HG03457 (cell line): ENCODE measurements around the gene PAFAH1B2.
"Not testable (repeated sequence)": the region's sequence is repeated elsewhere in the genome, so short reads cannot be mapped to it uniquely, and the experiment has no call there.

ENCODE experiments used
- ATAC-seq: cut with Tn5 transposase; IDR thresholded peaks from one replicate; pipeline ENCODE4 v1.9.1; 2021; ENCODE audit warnings: moderate number of reproducible peaks; ENCODE audit not compliant: unreplicated experiment

The PAFAH1B2 gene

GRCh38 chr11:117200813-117201657 lies 56.9 kb downstream of the PAFAH1B2 start:
- ATAC-seq, result no peak

- no peak for ATAC-seq
Observed at GRCh38 chr11:117201658-117202305, 57.7 kb downstream of the PAFAH1B2 start.

GRCh38 chr11:117202386-117203068 lies 58.4 kb downstream of the PAFAH1B2 start:
- no peak for ATAC-seq

GRCh38 chr11:117203069-117203407 lies 59.0 kb downstream of the PAFAH1B2 start:
- ATAC-seq, result no peak

- no peak for ATAC-seq
Observed at GRCh38 chr11:117204283-117205080, 60.4 kb downstream of the PAFAH1B2 start.

- no peak for ATAC-seq
Observed at GRCh38 chr11:117205211-117205818, 61.2 kb downstream of the PAFAH1B2 start.

GRCh38 chr11:117206111-117206510 lies 62.0 kb downstream of the PAFAH1B2 start:
- ATAC-seq, result not testable (repeated sequence)

GRCh38 chr11:117206859-117207258 lies 62.8 kb downstream of the PAFAH1B2 start:
- not testable (repeated sequence) for ATAC-seq

- ATAC-seq, result not testable (repeated sequence)
Observed at GRCh38 chr11:117207481-117207880, 63.4 kb downstream of the PAFAH1B2 start.

GRCh38 chr11:117208710-117209109 lies 64.6 kb downstream of the PAFAH1B2 start:
- not testable (repeated sequence) for ATAC-seq

GRCh38 chr11:117209351-117210125 lies 65.5 kb downstream of the PAFAH1B2 start:
- ATAC-seq, result not testable (repeated sequence)

- ATAC-seq, result no peak
Observed at GRCh38 chr11:117210620-117211019, 66.5 kb downstream of the PAFAH1B2 start.

- no peak for ATAC-seq
Observed at GRCh38 chr11:117212697-117213355, 68.7 kb downstream of the PAFAH1B2 start.

- no peak for ATAC-seq
Observed at GRCh38 chr11:117214404-117215110, 70.5 kb downstream of the PAFAH1B2 start.

- ATAC-seq, result no peak
Observed at GRCh38 chr11:117217141-117218084, 73.3 kb downstream of the PAFAH1B2 start.

GRCh38 chr11:117218133-117218915 lies 74.2 kb downstream of the PAFAH1B2 start:
- ATAC-seq, result no peak

GRCh38 chr11:117219001-117219400 lies 74.9 kb downstream of the PAFAH1B2 start:
- ATAC-seq, result no peak
